SK-N-SH treated with all-trans-retinoic acid at 6 μM for 48 hours (cell line): ENCODE data around the gene LYG2.
"Not testable (repeated sequence)": the region's sequence is repeated elsewhere in the genome, so short reads cannot be mapped to it uniquely, and the experiment has no call there.

Experiments
- ATAC-seq: fragments of 200-7000 bp; cut with Tn5 transposase; 3 replicates; pipeline ENCODE4 v1.9.1; 2020; ENCODE audit warnings: mild to moderate bottlenecking, moderate library complexity
- BACH2 ChIP-seq: fragments of 250-450 bp; sonication (Bioruptor Pico); IDR thresholded peaks from 2 replicates; pipeline ENCODE4 v1.9.0; 2021; ENCODE audit warnings: mild to moderate bottlenecking, borderline replicate concordance
- CSDC2 ChIP-seq: fragments of 250-450 bp; sonication (Bioruptor Pico); IDR thresholded peaks from 2 replicates; pipeline ENCODE4 v1.5.0; 2020; ENCODE audit warnings: mild to moderate bottlenecking, moderate library complexity
- ESRRG ChIP-seq: fragments of 250-450 bp; sonication (Bioruptor Pico); IDR thresholded peaks from 2 replicates; pipeline ENCODE4 v1.6.1; 2021; ENCODE audit warnings: mild to moderate bottlenecking
- GLIS3 ChIP-seq: fragments of 250-450 bp; sonication (Bioruptor Pico); IDR thresholded peaks from 2 replicates; pipeline ENCODE4 v1.5.0; 2020; ENCODE audit warnings: mild to moderate bottlenecking, moderate library complexity
- OSR1 ChIP-seq: fragments of 250-450 bp; sonication (Bioruptor Pico); IDR thresholded peaks from 2 replicates; pipeline ENCODE4 v1.8.0; 2022; ENCODE audit warnings: moderate library complexity, mild to moderate bottlenecking, inconsistent platforms
- PATZ1 ChIP-seq: fragments of 250-450 bp; sonication (Bioruptor Pico); IDR thresholded peaks from 2 replicates; pipeline ENCODE4 v1.8.0; 2020; ENCODE audit warnings: mild to moderate bottlenecking, moderate library complexity, borderline replicate concordance
- POU6F1 ChIP-seq: fragments of 250-450 bp; sonication (Bioruptor Pico); IDR thresholded peaks from 2 replicates; pipeline ENCODE4 v1.8.0; 2021; ENCODE audit warnings: low read depth, mild to moderate bottlenecking, moderate library complexity, borderline replicate concordance
- PPARA ChIP-seq: fragments of 250-450 bp; sonication (Bioruptor Pico); IDR thresholded peaks from 2 replicates; pipeline ENCODE4 v1.5.0; 2020; ENCODE audit warnings: mild to moderate bottlenecking, borderline replicate concordance
- RARB ChIP-seq: fragments of 250-450 bp; sonication (Bioruptor Pico); IDR thresholded peaks from 2 replicates; pipeline ENCODE4 v1.8.0; 2021; ENCODE audit warnings: mild to moderate bottlenecking, moderate library complexity
- TOX ChIP-seq: fragments of 250-450 bp; sonication (Bioruptor Pico); IDR thresholded peaks from 2 replicates; pipeline ENCODE4 v1.8.0; 2021; ENCODE audit warnings: mild to moderate bottlenecking, moderate library complexity, borderline replicate concordance
- ZC3H10 ChIP-seq: fragments of 250-450 bp; sonication (Bioruptor Pico); IDR thresholded peaks from 2 replicates; pipeline ENCODE4 v1.5.1; 2021; ENCODE audit warnings: mild to moderate bottlenecking, moderate library complexity
- ZFP3 ChIP-seq: fragments of 250-450 bp; sonication (Bioruptor Pico); IDR thresholded peaks from 2 replicates; pipeline ENCODE4 v1.5.0; 2020; ENCODE audit warnings: mild to moderate bottlenecking, moderate library complexity
- ZNF565 ChIP-seq: fragments of 450-650 bp; formaldehyde crosslinking; conservative IDR thresholded peaks from 2 replicates; pipeline ENCODE4 v1.5.0; 2020; ENCODE audit warnings: low read depth, mild to moderate bottlenecking, moderate library complexity
- ZNF8 ChIP-seq: fragments of 450-650 bp; formaldehyde crosslinking; IDR thresholded peaks from 2 replicates; pipeline ENCODE4 v1.5.0; 2020; ENCODE audit warnings: mild to moderate bottlenecking, moderate library complexity
- TF ChIP-seq, protein P1 (sequence below): fragments of 250-450 bp; sonication (Bioruptor Pico); IDR thresholded peaks from 2 replicates; pipeline ENCODE4 v1.5.0; 2020; ENCODE audit warnings: mild to moderate bottlenecking, moderate library complexity

LYG2 gene

GRCh38 chr2:99201959-99202678 is 53.3 kb downstream of the LYG2 start:
- no peak for ATAC-seq
- no peak for TF ChIP-seq POU6F1
- no peak for TF ChIP-seq CSDC2
- TF ChIP-seq GLIS3 = no peak

- ATAC-seq = no peak
- TF ChIP-seq ZC3H10 (CRISPR knock-in tag) (no peak), RARB (CRISPR knock-in tag) (no peak), ESRRG (CRISPR knock-in tag) (no peak)
Observed at GRCh38 chr2:99200076-99200800, 55.2 kb downstream of the LYG2 start.

GRCh38 chr2:99198103-99198841 is 57.2 kb downstream of the LYG2 start:
- no peak for ATAC-seq
- TF ChIP-seq TOX (CRISPR knock-in tag) (no peak), ZFP3 (no peak), ZNF565 (CRISPR knock-in tag) (no peak), ZC3H10 (CRISPR knock-in tag) (no peak), POU6F1 (no peak), RARB (CRISPR knock-in tag) (no peak), PPARA (CRISPR knock-in tag) (no peak), OSR1 (CRISPR knock-in tag) (no peak), BACH2 (CRISPR knock-in tag) (no peak), ESRRG (CRISPR knock-in tag) (no peak), PATZ1 (CRISPR knock-in tag) (no peak)
- TF ChIP-seq, protein P1, sequence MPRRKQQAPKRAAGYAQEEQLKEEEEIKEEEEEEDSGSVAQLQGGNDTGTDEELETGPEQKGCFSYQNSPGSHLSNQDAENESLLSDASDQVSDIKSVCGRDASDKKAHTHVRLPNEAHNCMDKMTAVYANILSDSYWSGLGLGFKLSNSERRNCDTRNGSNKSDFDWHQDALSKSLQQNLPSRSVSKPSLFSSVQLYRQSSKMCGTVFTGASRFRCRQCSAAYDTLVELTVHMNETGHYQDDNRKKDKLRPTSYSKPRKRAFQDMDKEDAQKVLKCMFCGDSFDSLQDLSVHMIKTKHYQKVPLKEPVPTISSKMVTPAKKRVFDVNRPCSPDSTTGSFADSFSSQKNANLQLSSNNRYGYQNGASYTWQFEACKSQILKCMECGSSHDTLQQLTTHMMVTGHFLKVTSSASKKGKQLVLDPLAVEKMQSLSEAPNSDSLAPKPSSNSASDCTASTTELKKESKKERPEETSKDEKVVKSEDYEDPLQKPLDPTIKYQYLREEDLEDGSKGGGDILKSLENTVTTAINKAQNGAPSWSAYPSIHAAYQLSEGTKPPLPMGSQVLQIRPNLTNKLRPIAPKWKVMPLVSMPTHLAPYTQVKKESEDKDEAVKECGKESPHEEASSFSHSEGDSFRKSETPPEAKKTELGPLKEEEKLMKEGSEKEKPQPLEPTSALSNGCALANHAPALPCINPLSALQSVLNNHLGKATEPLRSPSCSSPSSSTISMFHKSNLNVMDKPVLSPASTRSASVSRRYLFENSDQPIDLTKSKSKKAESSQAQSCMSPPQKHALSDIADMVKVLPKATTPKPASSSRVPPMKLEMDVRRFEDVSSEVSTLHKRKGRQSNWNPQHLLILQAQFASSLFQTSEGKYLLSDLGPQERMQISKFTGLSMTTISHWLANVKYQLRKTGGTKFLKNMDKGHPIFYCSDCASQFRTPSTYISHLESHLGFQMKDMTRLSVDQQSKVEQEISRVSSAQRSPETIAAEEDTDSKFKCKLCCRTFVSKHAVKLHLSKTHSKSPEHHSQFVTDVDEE (CRISPR knock-in tag) = no peak

DNA sequence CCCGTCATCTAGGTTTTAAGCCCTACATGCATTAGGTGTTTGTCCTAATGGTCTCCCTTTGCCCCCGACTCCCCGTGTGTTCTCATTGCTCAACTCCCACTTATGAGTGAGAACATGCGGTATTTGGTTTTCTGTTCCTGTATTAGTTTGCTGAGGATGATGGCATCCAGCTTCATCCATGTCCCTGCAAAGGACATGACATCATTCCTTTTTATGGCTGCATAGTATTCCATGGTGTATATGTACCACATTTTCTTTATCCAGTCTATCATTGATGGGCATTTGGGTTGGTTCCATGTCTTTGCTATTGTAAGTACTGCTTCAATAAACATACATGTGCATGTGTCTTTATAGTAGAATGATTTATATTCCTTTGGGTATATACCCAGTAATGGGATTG is 63.1 kb downstream of the LYG2 start:
- not testable (repeated sequence) for ATAC-seq
- TF ChIP-seq ZNF8 (CRISPR knock-in tag) = peak; percentile 66
